Loucy (cell line): ENCODE data around the gene MS4A14.

Experiments used
- EZH2phosphoT487 ChIP-seq: fragments of 200-600 bp; IDR thresholded peaks from 2 replicates; pipeline ENCODE4 v1.6.1; 2018; ENCODE audit warnings: antibody characterized with exemption, mild to moderate bottlenecking, moderate library complexity, borderline replicate concordance
- TF ChIP-seq, protein P1 (sequence below): fragments of 200-600 bp; sonication (generic); conservative IDR thresholded peaks from 2 replicates; pipeline ENCODE4 v1.5.1; 2014; ENCODE audit warnings: mild to moderate bottlenecking, antibody characterized with exemption, low read length

DNA sequence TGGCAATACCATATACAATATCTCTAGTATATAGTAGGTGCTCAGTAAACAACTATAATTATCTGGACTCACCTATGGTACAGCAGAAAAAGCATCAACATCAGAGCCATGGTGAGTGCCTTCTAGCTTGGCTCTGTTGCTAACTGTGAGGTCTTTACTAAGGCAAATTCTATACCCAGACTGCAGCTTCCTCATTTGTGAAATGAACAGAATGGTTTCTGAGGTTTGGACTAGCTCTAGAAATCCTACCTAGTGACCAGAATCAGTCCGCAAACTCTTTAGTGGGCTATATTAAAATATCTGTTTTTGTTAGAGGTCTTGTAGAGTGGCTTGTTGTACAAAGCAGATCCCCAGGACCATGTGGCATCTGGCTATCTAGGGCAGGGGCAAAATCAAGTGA, 63.1 kb downstream of the MS4A14 start:
- TF ChIP-seq EZH2phosphoT487, result no peak
- TF ChIP-seq, protein P1, sequence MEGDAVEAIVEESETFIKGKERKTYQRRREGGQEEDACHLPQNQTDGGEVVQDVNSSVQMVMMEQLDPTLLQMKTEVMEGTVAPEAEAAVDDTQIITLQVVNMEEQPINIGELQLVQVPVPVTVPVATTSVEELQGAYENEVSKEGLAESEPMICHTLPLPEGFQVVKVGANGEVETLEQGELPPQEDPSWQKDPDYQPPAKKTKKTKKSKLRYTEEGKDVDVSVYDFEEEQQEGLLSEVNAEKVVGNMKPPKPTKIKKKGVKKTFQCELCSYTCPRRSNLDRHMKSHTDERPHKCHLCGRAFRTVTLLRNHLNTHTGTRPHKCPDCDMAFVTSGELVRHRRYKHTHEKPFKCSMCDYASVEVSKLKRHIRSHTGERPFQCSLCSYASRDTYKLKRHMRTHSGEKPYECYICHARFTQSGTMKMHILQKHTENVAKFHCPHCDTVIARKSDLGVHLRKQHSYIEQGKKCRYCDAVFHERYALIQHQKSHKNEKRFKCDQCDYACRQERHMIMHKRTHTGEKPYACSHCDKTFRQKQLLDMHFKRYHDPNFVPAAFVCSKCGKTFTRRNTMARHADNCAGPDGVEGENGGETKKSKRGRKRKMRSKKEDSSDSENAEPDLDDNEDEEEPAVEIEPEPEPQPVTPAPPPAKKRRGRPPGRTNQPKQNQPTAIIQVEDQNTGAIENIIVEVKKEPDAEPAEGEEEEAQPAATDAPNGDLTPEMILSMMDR, result no peak
